Cardiac septum (tissue), 1 donor: ENCODE measurements around the gene PTPRN2. TPM values are rescaled to one million over a fixed set of nuclear protein-coding genes. Genes with fewer than 3 reads are reported as not detected.
"Not testable (repeated sequence)": the region's sequence is repeated elsewhere in the genome, so short reads cannot be mapped to it uniquely, and the experiment has no call there.

Experiments used
- DNase-seq: peaks from one replicate; pipeline ENCODE4 v3.0.0-alpha.2; 2020; ENCODE audit warnings: low spot score
- intact Hi-C: fragments of 100-400 bp; cut with DNase I; formaldehyde crosslinking; loops from one replicate; pipeline ENCODE4 v1.14.0; 2022
- total RNA-seq: library from RNA; stranded (reverse); fragmentation: NEBNext Ultra II Directional; extraction: Animal tissue kit (Norgen Biotek cat#: 25700); gene quantifications from one replicate; pipeline ENCODE4 v1.2.1, GENCODE V29; 2021
- donor health status: DM: no; HTN: no; CAD: no.

PTPRN2 gene
- total RNA-seq, 1 donor from 2014 or later: 0.92 TPM

DNA sequence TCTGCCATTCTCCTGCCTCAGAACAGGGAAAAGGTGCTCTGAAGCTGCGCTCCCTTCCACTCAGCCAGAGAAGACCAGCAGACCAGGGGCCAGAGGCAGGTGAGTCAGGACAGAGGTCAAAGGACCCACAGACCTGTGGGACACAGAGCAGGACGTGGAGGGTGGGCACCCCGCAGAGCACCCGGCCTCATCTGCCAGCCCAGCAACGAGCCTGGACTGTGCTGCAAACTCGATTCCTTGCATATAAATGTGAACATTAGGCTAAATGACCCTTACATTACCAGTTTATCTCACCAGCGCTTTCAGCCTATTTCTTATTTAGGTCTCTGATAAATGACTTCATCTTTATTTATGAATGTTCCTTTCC lies 50.1 kb downstream of the PTPRN2 start:
- DNase-seq: no peak
- intact Hi-C loops: no loop called here

GRCh38 chr7:158536871-158537515 lies 50.6 kb downstream of the PTPRN2 start:
- no peak for DNase-seq
- intact Hi-C loops: no loop called here

- no peak for DNase-seq
- intact Hi-C loops: no loop called here
These were observed 52.5 kb downstream of the PTPRN2 start for GRCh38 chr7:158535079-158535478.

- DNase-seq: no peak
- intact Hi-C loops: no loop called here
These were observed 53.0 kb downstream of the PTPRN2 start for GRCh38 chr7:158534598-158534997.

DNA sequence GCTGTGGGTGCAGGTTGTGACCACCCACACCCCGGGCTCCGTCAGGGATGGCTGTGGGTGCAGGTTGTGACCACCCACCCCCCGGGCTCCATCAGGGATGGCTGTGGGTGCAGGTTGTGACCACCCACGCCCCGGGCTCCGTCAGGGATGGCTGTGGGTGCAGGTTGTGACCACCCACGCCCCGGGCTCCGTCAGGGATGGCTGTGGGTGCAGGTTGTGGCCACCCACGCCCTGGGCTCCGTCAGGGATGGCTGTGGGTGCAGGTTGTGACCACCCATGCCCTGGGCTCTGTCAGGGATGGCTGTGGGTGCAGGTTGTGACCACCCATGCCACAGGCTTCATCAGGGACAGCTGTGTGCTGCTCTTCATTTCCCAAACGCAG lies 53.5 kb downstream of the PTPRN2 start:
- intact Hi-C loops, DNase-seq: not testable (repeated sequence)

DNA sequence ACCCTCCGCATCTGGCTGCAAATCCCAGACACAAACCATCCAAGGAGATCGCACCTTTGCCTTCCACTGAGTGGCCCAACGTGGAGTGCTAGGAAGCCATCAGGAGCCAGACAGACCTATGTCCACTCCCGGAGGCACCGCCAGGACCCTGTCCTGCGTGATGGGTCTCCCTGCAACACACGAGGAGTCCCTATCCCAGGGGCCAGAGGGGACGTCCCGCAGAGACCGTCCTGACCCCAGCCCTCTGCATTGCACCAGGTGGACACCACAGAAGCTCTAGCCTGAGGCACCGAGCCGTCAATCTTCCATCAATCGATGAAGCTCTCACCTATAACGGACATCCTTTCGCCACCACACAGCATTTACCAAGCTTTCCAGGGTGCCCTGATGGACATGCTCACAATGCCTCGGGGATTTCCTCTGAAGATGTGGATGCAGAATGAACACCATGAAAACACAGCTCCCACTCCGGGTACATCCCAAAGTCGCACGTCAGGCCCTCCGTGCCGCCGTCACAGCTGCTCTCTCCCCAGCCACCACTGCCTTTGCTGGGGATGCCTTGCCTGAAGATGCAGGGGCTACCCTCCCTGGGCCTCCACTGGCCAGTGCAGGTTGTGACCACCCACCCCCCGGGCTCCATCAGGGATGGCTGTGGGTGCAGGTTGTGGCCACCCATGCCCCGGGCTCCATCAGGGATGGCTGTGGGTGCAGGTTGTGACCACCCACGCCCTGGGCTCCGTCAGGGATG lies 54.1 kb downstream of the PTPRN2 start:
- intact Hi-C loops: no loop called here

DNA sequence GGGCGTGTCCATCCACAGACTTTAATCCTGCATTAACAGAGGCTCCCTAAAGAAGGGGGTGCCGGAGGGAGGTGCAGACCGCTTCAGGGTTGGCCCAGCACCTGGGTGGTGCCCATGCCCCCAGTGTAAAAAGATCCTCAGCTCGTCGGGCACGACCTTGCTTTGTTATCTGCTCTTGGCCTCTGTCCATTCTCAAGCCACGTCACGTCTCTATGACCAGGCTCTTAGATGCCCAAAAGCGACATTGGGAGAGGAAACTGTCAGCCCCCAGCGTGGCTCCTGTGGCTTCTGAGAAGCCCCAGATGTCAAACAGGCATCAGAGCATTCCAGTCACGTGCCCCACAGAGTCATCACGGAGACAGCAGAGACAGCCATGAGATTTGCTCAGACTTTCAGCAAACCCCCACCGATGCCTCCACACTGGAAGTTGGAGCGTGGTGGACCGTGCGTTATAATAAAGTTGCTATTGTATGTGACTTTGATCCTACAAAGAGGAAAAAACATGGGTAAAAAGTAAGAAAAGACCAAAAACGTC lies 55.5 kb downstream of the PTPRN2 start:
- intact Hi-C loops: no loop called here
- DNase-seq: no peak

More for the DNA sequence above, 54.1 kb downstream of the PTPRN2 start:
- DNase-seq: no peak

- no peak for DNase-seq
- intact Hi-C loops: no loop called here
These were observed 56.0 kb downstream of the PTPRN2 start for GRCh38 chr7:158531661-158532060.

GRCh38 chr7:158530800-158531609 lies 56.6 kb downstream of the PTPRN2 start:
- DNase-seq: no peak
- intact Hi-C loops: no loop called here

GRCh38 chr7:158529181-158530096 lies 58.2 kb downstream of the PTPRN2 start:
- intact Hi-C loops: no loop called here
- DNase-seq: no peak

GRCh38 chr7:158527915-158528502 lies 59.6 kb downstream of the PTPRN2 start:
- DNase-seq: no peak
- intact Hi-C loops: no loop called here

DNA sequence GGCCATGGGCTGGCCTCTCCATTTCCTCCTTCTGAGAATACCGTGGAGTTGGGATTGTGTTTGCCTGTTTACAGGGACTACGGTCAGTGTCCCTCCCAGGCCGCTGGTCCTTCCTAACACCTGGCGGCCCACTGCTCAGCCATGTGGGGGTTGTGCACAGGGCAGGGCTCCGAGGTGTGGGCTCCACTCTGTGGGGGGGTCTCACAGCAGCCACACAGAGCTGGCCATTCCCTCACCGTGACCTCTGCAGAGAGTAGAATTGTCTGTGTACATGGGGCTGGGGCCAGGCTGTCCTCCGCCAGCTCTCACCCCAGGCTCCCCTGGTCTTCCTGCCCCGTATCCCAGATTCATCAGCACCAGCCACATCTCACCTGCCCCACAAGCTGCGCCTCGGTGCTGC lies 60.1 kb downstream of the PTPRN2 start:
- DNase-seq: no peak
- intact Hi-C loops: no loop called here

GRCh38 chr7:158527038-158527437 lies 60.6 kb downstream of the PTPRN2 start:
- DNase-seq: no peak
- intact Hi-C loops: no loop called here

GRCh38 chr7:158526531-158526930 lies 61.1 kb downstream of the PTPRN2 start:
- DNase-seq: no peak
- intact Hi-C loops: no loop called here

DNA sequence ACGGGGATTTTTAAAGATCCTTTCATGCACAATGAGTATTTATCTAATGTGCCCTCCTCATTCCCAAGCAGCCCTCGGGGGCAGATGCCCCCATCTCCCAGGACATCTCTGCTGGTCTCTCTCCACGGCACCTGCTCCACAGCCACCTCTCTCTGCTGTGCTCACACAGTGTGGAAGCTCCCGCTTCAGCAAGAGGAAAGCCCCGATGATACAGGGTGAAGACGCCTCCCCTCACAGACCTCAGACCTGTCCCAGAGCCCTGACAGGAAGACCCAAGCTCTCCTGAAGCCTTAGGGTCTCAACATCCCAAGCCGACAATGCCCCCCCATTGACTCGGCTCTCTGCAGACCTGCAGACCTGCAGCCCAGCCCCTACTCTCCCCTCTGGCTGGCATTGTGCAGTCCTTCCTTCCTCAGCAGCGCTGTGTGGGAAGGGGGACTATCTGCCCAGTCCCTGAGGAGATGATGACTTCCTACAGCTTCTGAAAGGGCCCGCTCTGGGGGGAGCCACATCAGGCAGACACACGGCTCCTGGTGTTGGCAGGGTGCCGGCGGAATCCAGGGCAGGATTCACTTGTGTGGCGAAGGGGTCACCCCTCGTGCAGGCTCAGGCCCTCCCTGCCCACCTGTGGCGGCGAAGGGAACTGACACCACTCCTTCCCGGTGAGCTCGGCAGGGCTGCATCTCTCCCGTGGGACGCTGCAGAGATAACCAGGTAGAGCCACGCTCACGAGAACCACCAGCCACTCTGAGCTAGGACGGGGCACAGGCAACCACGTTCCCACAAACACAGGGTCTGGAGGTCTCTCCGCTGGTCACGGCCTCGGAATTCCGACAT lies 61.8 kb downstream of the PTPRN2 start:
- intact Hi-C loops: no loop called here
- DNase-seq: no peak

- intact Hi-C loops: no loop called here
- no peak for DNase-seq
These were observed 62.6 kb downstream of the PTPRN2 start for GRCh38 chr7:158524749-158525635.

DNA sequence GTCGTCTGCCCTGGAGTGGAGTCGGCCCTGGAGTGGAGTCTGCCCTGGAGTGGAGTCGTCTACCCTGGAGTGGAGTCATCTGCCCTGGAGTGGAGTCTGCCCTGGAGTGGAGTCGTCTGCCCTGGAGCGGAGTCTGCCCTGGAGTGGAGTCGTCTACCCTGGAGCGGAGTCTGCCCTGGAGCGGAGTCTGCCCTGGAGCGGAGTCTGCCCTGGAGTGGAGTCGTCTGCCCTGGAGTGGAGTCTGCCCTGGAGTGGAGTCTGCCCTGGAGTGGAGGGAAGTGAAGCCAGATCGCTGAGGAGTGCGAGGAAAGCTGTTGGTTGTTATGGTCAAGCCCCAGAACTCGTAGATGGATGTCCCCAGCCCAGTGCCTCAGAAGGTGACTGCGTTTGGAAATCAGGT lies 63.3 kb downstream of the PTPRN2 start:
- DNase-seq, intact Hi-C loops: not testable (repeated sequence)
